Erythroblast (primary cell): ENCODE results near the gene ARHGAP45.

Source experiments
- GATA1 ChIP-seq: IDR thresholded peaks from 2 replicates; pipeline ENCODE4 v1.6.1; 2011; ENCODE audit warnings: low read depth, mild to moderate bottlenecking, control low read depth, low read length, moderate library complexity
- POLR2A ChIP-seq: IDR thresholded peaks from 2 replicates; pipeline ENCODE4 v1.6.1; 2011; ENCODE audit warnings: mild to moderate bottlenecking, low read length

- TF ChIP-seq POLR2A (no peak), GATA1 (no peak)
Observed at GRCh38 chr19:1050989-1051788, 15.8 kb upstream of the ARHGAP45 start.
